Lung (tissue), 12 donors: ENCODE data around the gene MAPK4. TPM values are rescaled to one million over a fixed set of nuclear protein-coding genes. Genes with fewer than 3 reads are reported as not detected.
"Not testable (repeated sequence)": the region's sequence is repeated elsewhere in the genome, so short reads cannot be mapped to it uniquely, and the experiment has no call there.

Source experiments
- ATAC-seq: fragments of 200-7000 bp; cut with Tn5 transposase; one replicate; pipeline ENCODE4 v1.9.1; 2020; ENCODE audit warnings: moderate number of reproducible peaks; ENCODE audit not compliant: insufficient read depth, low FRiP score
- DNase-seq, 3 donors: peaks; one replicate each; pipeline ENCODE4 v3.0.0-alpha.2; 2013 to 2017
- H3K27ac ChIP-seq, 2 donors: one replicate each; pipeline ENCODE4 v1.5.1; 2013; ENCODE audit warnings: mild to moderate bottlenecking in 2 of 2, moderate library complexity in 2 of 2, control low read depth in 1 of 2, inconsistent platforms in 1 of 2, low read depth in 1 of 2, low read length in 1 of 2
- H3K27me3 ChIP-seq, 3 donors: one replicate each; pipeline ENCODE4 v1.5.1; 2013; ENCODE audit warnings: low read length in 2 of 3; ENCODE audit not compliant: control insufficient read depth in 3 of 3, insufficient read depth in 3 of 3
- H3K36me3 ChIP-seq, 4 donors: one replicate each; pipeline ENCODE4 v1.5.1; 2013; ENCODE audit warnings: low read length in 4 of 4, mild to moderate bottlenecking in 1 of 4, moderate library complexity in 1 of 4; ENCODE audit not compliant: control insufficient read depth in 4 of 4, insufficient read depth in 4 of 4
- H3K4me1 ChIP-seq, 5 donors: one replicate each; pipeline ENCODE4 v1.5.1; 2013; ENCODE audit warnings: low read length in 5 of 5, mild to moderate bottlenecking in 2 of 5, moderate library complexity in 1 of 5; ENCODE audit not compliant: control insufficient read depth in 5 of 5, insufficient read depth in 5 of 5
- H3K4me3 ChIP-seq: one replicate; pipeline ENCODE4 v1.5.1; 2013; ENCODE audit warnings: mild to moderate bottlenecking, control low read depth, moderate library complexity
- H3K9ac ChIP-seq, 2 donors: one replicate each; pipeline ENCODE4 v1.5.1; 2013; ENCODE audit warnings: low read length in 2 of 2, control low read depth in 1 of 2; ENCODE audit not compliant: insufficient read depth in 1 of 2
- H3K9me3 ChIP-seq, 4 donors: one replicate each; pipeline ENCODE4 v1.5.1; 2013; ENCODE audit warnings: low read length in 3 of 4, mild to moderate bottlenecking in 1 of 4, moderate library complexity in 1 of 4; ENCODE audit not compliant: control insufficient read depth in 4 of 4, insufficient read depth in 3 of 4
- CTCF ChIP-seq: IDR thresholded peaks from 2 replicates; pipeline ENCODE4 v1.5.1; 2012; ENCODE audit warnings: mild to moderate bottlenecking; ENCODE audit errors: control extremely low read depth, extremely low read depth
- WGBS, 2 donors: extraction: QIAGEN DNeasy Blood & Tissue Kit; methylation state at CpG; one replicate each; pipeline ENCODE4 v1.1.7; 2013; 5-methylcytosine and 5-hydroxymethylcytosine counted together
- polyA plus RNA-seq, 2 donors: library from polyadenylated mRNA; stranded (reverse); fragments of 200-250 nt; gene quantifications; one replicate each; pipeline ENCODE4 v1.2.1, GENCODE V29; 2013
- total RNA-seq, 2 donors: library from RNA; depleted of rRNA in 1 of 2; stranded (reverse); fragments of >200 nt in 1 of 2; gene quantifications; one replicate each; pipeline ENCODE4 v1.2.1, GENCODE V29; 2014 to 2021
- donor health status: control.
- donor health status: control.
- donor health status: Bipolar disorder and iron deficiency.
- donor health status: healthy.
- donor health status: DM: yes; HTN: yes; CAD: no.

MAPK4 gene
- total and polyA plus RNA-seq, 4 donors = 1.8 to 10.7 (median 3.9) TPM

GRCh38 chr18:50775207-50775606 lies 215.3 kb downstream of the MAPK4 start:
- no peaks in the 10 kb centered on the region for H3K36me3 ChIP-seq
- 74 to 81% methylated on average over 9 of the region's 9 CpGs for WGBS, 2 donors
- DNase-seq (no peak), ATAC-seq (no peak)
- no peaks in the 10 kb centered on the region for H3K27me3 ChIP-seq
- no peak for TF ChIP-seq CTCF
- no peaks in the 10 kb centered on the region for H3K4me1 ChIP-seq
- H3K27ac ChIP-seq = no peak overlapping the region
- H3K9ac ChIP-seq = no peak overlapping the region
- H3K4me3 ChIP-seq = no peak overlapping the region
- H3K9me3 ChIP-seq = no peaks in the 10 kb centered on the region

GRCh38 chr18:50775726-50776125 lies 215.8 kb downstream of the MAPK4 start:
- Histone ChIP-seq H3K36me3 (no peaks in the 10 kb centered on the region), H3K9me3 (no peaks in the 10 kb centered on the region), H3K4me3 (no peak overlapping the region), H3K9ac (no peak overlapping the region), H3K4me1 (no peaks in the 10 kb centered on the region), H3K27me3 (no peaks in the 10 kb centered on the region), H3K27ac (no peak overlapping the region)
- TF ChIP-seq CTCF = no peak
- ATAC-seq (no peak), DNase-seq (no peak)
- WGBS, 2 donors = 92 to 95% methylated on average over 14 of the region's 14 CpGs

- WGBS, 2 donors = 85 to 87% methylated on average over 4 of the region's 4 CpGs
- Histone ChIP-seq H3K27me3 (no peaks in the 10 kb centered on the region), H3K27ac (no peak overlapping the region), H3K9ac (no peak overlapping the region), H3K9me3 (no peaks in the 10 kb centered on the region), H3K4me1 (no peaks in the 10 kb centered on the region), H3K4me3 (no peak overlapping the region), H3K36me3 (no peaks in the 10 kb centered on the region)
- no peak for TF ChIP-seq CTCF
- ATAC-seq (no peak), DNase-seq (no peak)
Measured at GRCh38 chr18:50776383-50776782, 216.5 kb downstream of the MAPK4 start.

DNA sequence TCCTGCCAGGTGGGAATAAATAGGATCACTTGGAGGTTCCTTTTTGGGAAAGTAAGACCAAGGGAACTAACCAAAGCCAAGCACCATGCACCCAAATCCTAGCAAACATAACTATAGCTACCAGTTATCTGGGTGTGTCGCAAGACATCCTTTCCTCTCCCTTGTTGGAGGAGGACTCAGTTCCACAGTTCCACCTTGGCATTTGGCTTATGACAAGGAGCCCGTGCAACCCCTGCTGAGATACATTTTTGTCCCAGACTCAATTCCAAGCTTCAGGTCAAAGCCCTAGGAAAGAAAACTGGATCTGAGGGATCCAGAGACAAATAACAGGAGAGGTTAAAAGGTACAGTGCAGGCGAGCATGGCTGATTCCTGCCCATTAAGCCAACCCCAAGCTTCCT lies 219.1 kb downstream of the MAPK4 start:
- H3K27ac ChIP-seq, ATAC-seq: not testable (repeated sequence)
- WGBS, 2 donors = 77 to 88% methylated on average over 3 of the region's 3 CpGs

More for the DNA sequence above, 219.1 kb downstream of the MAPK4 start:
- H3K27me3 ChIP-seq, H3K4me1 ChIP-seq, H3K36me3 ChIP-seq, H3K9me3 ChIP-seq, DNase-seq, H3K4me3 ChIP-seq, H3K9ac ChIP-seq: not testable (repeated sequence)

Other genes starting within 250 kb of the MAPK4 start
- 1 to 10 TPM in 1 of 2 donors, under 1 TPM in 1; 0.49 to 1.3 TPM for gene SKA1, start 185.0 kb upstream of the MAPK4 start, total RNA-seq
- gene SKA1, start 185.0 kb upstream of the MAPK4 start, polyA plus RNA-seq = under 1 TPM; 0.52 to 0.57 TPM